G401 (cell line): Measurements from ENCODE around the gene FBLN2. TPM values are rescaled to one million over a fixed set of nuclear protein-coding genes. Genes with fewer than 3 reads are reported as not detected.

Experiments
- DNase-seq: peaks from one replicate; pipeline ENCODE4 v3.0.0-alpha.2; 2015; ENCODE audit warnings: low spot score
- in situ Hi-C: cut with HindIII; loops from 2 replicates; pipeline ENCODE4 v1.10.0; 2016; ENCODE audit warnings: low sequenced_read_pairs, mixed read lengths
- total RNA-seq: library from RNA; depleted of rRNA; stranded (reverse); fragments of >200 nt; shearing (Covaris generic); gene quantifications from 2 replicates; pipeline ENCODE4 v1.2.3, GENCODE V29; 2014

FBLN2 gene
- total RNA-seq, 1 experiment from 2014 or later: 2.4 TPM

DNA sequence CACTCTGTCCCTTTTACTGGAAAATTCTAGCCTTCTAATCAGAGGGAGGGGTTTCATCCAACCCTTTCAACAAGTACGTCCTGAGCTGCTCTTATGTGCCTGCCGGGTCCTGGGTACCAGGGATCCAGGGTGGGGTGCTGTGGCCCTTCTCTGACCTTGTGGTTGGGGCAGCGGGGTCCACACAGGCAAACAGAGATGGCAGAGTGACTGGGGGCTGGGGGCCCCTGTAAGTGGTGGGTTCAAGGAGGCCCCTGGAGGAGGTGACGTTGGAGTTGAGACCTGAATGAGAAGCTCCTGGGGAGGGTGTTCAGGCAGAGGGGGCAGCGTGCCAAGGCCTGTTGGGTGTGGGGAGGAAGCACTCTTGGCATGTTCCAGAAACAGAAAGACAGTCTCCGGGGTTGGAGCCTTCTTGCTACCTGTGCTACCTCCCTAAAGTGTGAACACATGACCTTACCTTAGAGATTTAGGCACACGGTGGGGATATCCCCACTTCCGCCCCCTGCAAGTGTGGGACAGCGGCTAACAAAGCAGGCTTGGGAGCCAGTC, 78.1 kb downstream of the FBLN2 start:
- in situ Hi-C loops: no loop called here

DNA sequence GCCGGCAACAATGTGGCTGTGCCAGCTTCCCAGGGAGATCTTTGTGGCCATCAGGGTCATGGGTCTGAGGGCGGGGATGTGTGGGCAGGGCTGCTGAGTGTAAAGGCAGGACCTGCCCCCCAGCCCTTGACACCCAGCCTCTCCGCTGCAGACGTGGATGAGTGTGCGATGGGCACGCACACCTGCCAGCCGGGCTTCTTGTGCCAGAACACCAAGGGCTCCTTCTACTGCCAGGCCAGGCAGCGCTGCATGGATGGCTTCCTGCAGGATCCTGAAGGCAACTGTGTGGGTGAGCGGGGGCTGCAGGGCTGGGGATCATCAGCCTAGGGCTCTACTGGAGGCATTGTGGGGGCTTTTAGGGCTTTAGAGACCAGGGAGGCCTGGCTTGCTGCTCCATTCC, 78.8 kb downstream of the FBLN2 start:
- in situ Hi-C loops: no loop called here

More for the DNA sequence above, 78.1 kb downstream of the FBLN2 start:
- no peak for DNase-seq

DNA sequence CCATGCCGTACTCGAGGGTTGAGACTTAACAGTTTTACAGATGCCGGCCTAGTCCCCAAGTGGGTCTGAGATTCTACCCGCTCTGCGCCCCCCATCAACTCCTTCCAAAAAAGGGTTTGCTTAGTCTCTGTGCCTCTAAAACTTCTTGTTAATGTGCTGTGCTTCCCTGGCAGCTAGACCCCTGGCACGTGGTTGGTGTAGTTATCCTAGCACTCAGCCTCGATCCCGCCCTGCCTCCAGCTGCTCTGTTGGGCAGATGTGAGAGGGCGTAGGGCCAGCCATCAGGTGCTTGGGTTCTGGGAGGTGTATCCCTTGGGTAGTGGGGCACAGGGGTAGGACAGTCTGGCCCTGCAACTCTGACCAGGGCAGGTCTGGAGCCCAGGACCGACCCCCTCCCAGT, 79.5 kb downstream of the FBLN2 start:
- no peak for DNase-seq
- in situ Hi-C loops: no loop called here

More for the DNA sequence above, 78.8 kb downstream of the FBLN2 start:
- no peak for DNase-seq

DNA sequence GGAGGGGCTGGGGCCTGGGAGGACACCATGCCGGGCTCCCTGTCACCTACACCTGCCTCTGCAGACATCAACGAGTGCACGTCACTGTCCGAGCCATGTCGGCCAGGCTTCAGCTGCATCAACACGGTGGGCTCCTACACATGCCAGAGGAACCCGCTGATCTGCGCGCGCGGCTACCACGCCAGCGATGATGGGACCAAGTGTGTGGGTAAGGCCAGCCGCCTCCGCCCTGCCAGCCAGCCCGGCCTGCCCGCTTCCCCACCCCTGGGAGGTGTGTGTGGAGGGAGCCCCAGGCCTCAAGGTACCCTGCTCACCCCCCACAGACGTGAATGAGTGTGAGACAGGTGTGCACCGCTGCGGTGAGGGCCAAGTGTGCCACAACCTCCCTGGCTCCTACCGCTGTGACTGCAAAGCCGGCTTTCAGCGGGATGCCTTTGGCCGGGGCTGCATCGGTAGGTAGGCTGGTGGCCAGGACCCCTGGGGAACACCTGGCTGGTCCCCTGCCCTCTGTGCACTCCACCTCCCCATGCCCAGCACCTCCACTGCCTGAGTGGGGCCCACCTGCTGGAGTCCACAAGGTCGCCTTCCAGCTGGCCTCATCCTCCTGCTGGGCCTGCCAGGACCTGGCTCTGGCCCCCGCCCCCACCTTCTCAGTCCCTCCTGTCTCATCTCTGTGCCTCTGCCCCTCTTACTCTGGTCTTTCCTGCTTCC, 80.1 kb downstream of the FBLN2 start:
- DNase-seq: no peak
- in situ Hi-C loops: no loop called here

DNA sequence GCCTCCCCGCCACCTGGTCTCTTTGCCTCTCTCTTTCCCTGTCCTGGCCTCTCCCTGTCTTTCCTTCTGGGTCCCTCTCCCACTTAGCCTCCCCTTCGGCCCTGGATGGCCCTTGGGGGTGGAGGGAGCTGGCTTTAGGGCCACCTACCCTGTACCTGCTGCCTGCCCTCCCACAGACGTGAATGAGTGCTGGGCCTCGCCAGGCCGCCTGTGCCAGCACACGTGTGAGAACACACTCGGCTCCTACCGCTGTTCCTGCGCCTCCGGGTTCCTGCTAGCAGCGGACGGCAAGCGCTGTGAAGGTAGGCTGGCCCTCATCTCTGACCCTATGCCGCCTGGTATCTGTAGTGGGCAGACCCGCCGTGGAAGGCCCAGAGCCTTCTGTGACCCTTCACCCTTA, 80.7 kb downstream of the FBLN2 start:
- DNase-seq: no peak
- in situ Hi-C loops: no loop called here

DNA sequence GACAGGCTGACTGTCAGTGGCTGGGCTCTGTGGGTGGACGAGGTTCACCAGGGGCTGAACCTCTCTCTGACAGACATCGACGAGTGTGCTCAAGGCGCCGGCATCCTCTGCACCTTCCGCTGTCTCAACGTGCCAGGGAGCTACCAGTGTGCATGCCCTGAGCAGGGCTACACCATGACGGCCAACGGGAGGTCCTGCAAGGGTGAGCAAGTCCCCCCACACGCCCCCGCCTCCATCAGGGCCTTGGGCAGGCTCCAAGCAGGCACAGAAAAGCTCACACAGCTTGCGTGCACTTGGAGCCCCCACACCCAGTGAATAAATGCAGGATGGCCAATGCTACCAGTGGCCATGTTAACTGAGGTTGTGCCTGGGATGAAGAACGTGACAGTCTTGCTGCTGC, 82.3 kb downstream of the FBLN2 start:
- no peak for DNase-seq
- in situ Hi-C loops: no loop called here

DNA sequence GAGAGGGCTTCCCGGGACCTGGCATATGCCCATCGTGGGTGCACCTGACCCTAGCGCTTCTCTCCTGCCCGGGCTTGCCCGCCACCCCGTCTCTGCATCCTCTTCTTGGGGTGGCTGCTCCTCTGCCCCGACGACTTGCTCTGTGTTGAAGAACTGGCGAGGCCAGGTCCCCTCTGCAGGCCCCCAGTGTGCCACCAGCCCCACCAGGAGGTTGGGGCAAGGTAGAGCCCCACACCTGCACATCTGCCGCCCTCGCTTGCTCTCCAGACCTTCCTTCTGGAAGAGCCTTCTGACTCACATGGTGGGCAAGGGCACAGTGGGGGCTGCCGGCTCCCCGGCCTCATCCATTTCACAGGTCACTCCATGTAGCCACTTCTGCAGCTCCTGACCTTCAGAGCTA, 84.3 kb downstream of the FBLN2 start:
- in situ Hi-C loops: no loop called here
- DNase-seq: no peak

DNA sequence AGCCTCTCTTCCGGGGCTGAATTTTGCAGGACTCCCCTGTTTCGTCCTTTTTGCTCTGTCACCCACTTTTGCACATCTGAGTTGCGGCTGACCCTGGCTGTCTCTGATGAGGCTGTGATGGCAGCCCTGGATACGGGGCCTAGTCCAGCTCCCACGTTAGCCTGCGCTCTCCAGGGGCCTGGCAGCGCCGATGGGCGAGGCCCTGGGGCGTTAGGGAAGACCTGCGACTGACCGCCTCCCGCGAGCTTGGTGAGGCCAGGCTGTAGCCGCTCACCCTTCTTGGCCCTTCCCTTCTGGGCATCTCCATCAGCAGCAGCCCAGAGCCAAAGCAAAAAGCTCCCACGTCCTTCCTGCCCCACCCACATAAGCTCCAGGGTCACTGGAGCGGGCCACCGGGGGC, 85.2 kb downstream of the FBLN2 start:
- no peak for DNase-seq
- in situ Hi-C loops: no loop called here

DNA sequence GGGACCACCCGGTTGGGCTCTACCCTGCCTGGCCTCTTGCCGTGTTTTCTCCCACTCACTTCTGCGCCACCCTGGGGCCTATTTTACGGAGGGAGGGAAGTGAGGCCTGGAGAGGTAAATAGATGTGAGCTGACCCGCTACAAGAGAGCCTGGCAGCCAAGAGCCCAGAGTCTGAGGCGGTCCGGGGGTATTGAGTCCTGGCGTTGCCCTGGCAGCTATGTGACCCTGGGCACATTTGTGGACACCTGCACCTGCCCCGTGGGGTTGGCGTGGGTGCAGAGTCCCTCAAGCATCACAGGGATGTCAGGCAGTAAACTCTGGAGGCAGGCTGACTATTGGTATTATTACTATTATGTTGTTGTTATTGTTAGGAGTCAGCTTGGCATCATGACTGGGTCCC, 85.7 kb downstream of the FBLN2 start:
- no peak for DNase-seq
- in situ Hi-C loops: no loop called here

DNA sequence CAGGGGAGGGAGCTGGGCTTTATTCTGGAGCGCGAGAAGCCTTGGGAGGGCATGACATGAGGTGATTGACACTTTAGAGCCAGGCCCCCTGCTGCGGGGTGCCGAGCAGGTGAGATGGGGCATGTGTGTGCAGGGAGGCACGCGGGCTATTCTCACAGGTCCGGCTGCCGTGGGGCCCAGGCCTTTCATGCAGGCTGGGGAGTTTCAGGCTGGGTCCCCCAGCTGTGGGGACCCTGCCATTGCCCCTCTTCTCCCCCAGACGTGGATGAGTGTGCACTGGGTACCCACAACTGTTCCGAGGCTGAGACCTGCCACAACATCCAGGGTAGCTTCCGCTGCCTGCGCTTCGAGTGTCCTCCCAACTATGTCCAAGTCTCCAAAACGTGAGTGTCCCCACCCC, 87.3 kb downstream of the FBLN2 start:
- in situ Hi-C loops: no loop called here
- no peak for DNase-seq

DNA sequence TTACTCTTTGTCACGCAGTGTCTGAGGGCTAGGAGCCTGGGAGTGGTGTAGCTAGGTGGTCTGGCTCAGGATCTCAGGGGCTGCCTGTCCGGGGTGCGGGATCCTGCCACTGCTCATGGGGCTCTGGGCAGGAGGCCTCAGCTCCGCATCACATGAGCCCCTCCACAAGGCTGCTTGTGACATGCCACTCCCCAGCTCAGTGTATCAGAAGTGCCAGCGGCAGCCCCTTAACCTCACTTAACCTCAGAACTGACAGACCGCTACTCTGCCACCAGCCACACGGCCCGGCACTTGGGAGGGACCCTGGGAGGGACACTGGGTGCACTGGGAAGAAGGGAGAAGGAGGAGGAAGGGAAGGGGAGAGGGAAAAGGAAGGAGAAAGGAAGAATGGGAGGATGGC, 87.9 kb downstream of the FBLN2 start:
- no peak for DNase-seq
- in situ Hi-C loops: no loop called here

DNA sequence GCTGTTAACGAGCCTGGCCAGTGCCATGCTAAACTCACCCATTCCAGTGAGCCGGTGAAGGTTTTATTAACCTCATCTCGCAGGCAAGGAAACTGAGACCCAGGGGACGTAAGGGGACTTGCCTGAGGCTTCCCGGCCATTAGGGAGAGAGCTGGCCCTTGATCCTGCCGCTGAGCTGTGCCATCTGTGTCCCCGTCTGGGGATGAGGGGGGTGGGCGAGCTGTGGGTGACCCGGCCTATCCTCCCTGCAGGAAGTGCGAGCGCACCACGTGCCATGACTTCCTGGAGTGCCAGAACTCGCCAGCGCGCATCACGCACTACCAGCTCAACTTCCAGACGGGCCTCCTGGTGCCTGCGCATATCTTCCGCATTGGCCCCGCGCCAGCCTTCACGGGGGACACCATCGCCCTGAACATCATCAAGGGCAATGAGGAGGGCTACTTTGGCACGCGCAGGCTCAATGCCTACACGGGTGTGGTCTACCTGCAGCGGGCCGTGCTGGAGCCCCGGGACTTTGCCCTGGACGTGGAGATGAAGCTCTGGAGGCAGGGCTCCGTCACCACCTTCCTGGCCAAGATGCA, 88.5 kb downstream of the FBLN2 start:
- in situ Hi-C loops: no loop called here
- no peak for DNase-seq

DNA sequence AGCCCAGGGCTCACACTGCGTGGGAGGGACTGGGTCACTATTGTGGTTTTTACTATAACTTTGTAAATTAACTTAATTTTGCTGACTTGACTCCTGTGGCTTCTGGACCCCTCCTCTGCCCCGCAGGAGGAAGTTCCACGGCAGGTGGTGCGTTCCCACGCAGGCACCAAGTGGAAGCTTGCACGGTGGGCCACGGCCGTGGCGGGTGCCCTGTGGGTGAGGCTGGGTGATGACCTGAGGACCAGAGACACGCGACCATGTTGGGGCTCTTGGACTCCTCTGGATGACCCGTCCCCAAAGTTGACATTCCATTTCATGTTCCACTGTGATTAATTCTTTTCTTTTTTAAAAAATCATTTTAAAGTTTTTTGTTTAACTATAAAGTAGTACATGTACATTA, 89.0 kb downstream of the FBLN2 start:
- DNase-seq: no peak
- in situ Hi-C loops: no loop called here

DNA sequence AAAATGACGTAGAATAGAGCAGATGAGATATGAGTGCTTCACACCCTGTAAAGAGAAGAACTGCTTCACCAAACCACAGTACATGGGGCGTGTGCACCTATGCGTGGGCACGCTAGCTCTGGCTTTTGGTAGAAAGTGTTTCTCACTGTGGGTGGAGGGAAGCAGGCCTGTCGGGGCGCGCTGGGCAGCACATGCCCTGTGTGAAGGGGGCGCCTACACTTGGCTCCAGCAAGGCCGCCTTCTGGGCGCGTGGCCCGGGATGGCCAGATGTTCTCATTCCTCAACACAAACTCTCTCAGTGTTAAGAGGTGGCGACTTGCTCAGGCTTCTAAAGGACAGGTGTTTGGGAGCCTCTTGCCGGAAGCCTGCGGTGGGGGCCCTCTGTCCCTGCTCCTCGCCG, 90.0 kb downstream of the FBLN2 start:
- DNase-seq: no peak
- in situ Hi-C loops: no loop called here

DNA sequence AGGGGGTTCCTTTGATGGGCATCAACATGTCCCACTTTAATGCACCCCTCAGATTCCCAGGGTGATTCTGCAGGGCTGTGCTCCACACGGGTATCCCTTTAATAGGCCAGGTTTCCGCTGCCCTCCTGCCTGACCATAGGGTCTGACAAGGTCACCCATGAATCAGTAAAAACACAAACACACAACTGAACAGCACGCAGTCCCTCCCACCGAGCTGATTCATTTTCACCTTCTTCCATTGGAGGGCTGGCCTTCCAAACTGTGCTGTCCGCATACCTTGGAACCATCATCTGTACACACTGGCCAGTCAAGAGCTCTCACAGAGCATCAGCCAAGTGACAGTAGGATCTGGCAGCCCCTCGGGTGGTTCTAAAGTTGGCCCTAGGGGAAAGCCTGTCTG, 93.7 kb downstream of the FBLN2 start:
- in situ Hi-C loops: no loop called here

DNA sequence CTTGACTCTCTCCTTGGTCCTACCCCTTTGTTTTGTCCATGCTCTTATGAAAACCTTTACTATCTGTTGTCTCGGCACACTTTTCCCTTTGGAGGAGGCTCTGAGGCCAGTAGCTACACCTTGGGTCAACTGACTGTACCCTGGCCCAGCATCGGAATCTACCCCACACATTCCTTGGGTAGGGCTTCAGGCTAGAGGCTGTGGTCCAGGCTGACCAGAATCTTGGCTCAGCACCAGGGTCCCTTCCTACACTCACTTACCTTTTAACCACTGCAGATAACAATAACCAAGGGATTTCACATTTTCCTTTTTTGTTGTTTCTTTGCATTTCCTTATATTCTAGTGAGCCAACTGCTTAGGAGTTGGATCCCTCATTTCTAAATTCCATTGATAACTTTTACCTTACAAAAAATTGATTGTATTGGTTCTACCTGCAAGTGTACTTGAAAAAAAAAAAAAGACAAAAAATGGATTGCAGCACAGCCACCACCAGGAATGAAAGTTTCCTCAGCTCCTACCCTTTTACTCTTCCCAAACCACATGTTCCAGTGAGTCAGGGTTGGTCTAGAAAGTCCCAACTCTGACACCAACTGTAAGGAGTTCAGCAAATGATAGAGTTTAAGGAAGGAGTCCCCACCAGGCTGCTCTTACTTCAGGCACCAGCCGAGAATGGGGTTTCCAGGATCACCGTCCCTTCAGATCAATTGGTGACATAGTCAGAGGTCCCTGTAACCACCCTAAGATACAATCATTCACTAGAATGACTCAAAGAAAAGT, 95.6 kb downstream of the FBLN2 start:
- no peak for DNase-seq
- in situ Hi-C loops: no loop called here

More for the DNA sequence above, 93.7 kb downstream of the FBLN2 start:
- no peak for DNase-seq

DNA sequence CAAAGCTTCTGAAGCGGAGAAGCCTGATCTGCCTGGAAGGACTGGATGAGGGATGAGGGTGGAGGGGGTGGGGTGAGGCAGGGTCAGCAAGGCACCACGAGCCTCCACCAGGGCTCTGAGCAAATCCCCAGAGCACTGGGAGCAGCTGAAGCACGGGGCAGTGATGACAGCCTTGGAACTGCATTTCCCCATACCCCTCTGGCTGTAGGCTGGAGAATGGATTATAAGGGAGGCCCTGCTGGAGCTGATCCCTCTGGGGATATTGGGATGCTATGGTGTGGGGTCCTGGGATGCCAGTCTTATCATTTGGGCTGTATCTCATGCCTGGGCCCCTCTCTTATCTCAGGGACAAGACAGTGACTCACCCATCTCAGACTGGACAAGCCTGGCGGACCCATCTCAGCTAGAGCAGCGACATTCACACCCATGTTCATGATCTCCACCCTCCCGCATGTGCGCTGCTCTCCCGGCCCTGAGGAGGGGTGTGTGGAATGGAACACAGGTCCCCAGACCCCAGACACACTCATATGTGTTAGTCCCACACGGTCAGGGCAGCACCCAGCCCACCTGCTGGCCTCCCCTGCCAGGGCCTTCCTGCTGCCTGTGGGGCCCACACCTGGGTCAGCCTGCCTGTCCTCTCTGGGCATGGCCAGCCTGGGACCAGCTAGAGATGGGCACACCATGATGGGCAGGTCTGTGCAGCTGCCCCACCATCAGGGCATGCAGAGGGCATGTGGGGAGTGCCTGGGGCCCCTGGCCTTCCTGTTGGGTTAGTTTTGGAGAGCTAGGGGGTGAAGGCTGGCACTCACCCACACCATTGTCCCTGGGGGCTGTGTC, 97.1 kb downstream of the FBLN2 start:
- no peak for DNase-seq
- in situ Hi-C loops: no loop called here

DNA sequence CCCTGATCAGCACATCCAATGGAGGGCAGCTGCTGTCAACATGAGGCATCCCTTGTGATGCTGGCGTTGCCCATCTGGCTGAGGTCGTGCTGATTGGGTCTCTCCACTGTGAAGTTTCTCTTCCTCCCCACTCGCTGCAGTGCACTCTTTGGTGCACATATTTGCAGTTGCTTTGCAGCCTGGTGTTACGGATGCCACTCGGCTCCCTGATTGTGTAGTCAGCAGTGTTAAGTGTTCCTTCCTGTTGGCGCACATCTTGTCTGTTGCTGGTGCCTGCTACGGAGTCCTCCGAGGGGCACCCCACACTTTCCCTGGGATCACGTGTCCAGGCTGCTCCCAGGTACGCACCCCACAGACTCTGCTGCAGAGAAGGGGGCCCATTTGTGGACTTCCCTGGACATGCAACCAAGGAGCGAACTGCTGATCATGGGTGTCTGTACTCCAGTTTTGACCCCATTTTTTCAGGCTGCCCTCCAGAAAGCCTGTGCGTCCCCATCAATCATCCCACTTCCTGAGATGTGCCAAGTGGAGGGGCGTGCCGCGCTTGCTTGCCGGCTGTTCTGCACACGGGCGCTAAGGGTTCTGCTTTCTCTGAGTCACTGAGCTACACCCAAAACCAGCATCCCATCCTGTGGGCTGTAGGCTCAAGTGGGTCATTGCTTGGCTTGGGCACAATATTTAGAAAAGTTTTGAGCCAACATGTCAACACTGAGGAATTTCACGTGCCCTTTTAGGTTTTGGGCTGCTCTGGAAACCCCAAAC, 98.6 kb downstream of the FBLN2 start:
- in situ Hi-C loops: no loop called here
- DNase-seq: no peak
